Keratinocyte (primary cell): ENCODE measurements around the gene PPM1M. TPM values are rescaled to one million over a fixed set of nuclear protein-coding genes. Genes with fewer than 3 reads are reported as not detected.

Experiments used
- DNase-seq: peaks from one replicate; pipeline ENCODE4 v3.0.0-alpha.2; 2011; ENCODE audit warnings: low read depth, missing footprints, low spot score
- FAIRE-seq: peaks from 2 replicates; lab custom pipeline; 2011; peaks lifted over from hg19 to GRCh38; lab: Jason Lieb, UNC
- H2AFZ ChIP-seq: 2 replicates; pipeline ENCODE4 v1.6.0; 2012; ENCODE audit warnings: low read length, control low read depth, inconsistent platforms; ENCODE audit not compliant: control insufficient read depth
- H3K27ac ChIP-seq: 2 replicates; pipeline ENCODE4 v1.5.1; 2011; ENCODE audit warnings: low read length; ENCODE audit not compliant: control insufficient read depth, insufficient read depth
- H3K27me3 ChIP-seq: 3 replicates; pipeline ENCODE4 v1.6.0; 2011; ENCODE audit warnings: low read length; ENCODE audit not compliant: control insufficient read depth, insufficient read depth; ENCODE audit errors: extremely low read depth
- H3K36me3 ChIP-seq, 2 experiments: 2 replicates in 1 of 2; 3 replicates in 1 of 2; pipeline ENCODE4 v1.5.1; 2011; ENCODE audit warnings: low read length in 2 of 2, mild to moderate bottlenecking in 1 of 2; ENCODE audit not compliant: control insufficient read depth in 2 of 2, insufficient read depth in 2 of 2; ENCODE audit errors: extremely low read depth in 1 of 2
- H3K4me1 ChIP-seq: 3 replicates; pipeline ENCODE4 v1.5.1; 2011; ENCODE audit warnings: low read length; ENCODE audit not compliant: control insufficient read depth, insufficient read depth; ENCODE audit errors: extremely low read depth
- H3K4me2 ChIP-seq: 3 replicates; pipeline ENCODE4 v1.6.0; 2011; ENCODE audit warnings: low read depth, low read length; ENCODE audit not compliant: control insufficient read depth, insufficient read depth; ENCODE audit errors: extremely low read depth
- H3K4me3 ChIP-seq, 3 experiments: fragments of 200-600 bp in 1 of 3; sonication (generic) in 1 of 3; 2 replicates in 2 of 3; 3 replicates in 1 of 3; pipeline ENCODE4 v1.5.1; 2011 to 2016; ENCODE audit warnings: low read length in 3 of 3, mild to moderate bottlenecking in 3 of 3, control low read depth in 2 of 3, inconsistent platforms in 1 of 3, low read depth in 1 of 3, mixed read lengths in 1 of 3, mixed run types in 1 of 3, moderate library complexity in 1 of 3; ENCODE audit not compliant: control insufficient read depth in 2 of 3, insufficient read depth in 2 of 3; ENCODE audit errors: extremely low read depth in 1 of 3
- H3K79me2 ChIP-seq: 2 replicates; pipeline ENCODE4 v1.6.0; 2012; ENCODE audit warnings: low read length; ENCODE audit not compliant: control insufficient read depth, insufficient read depth
- H3K9ac ChIP-seq: 3 replicates; pipeline ENCODE4 v1.6.0; 2011; ENCODE audit warnings: low read length; ENCODE audit not compliant: control insufficient read depth, insufficient read depth; ENCODE audit errors: extremely low read depth
- H3K9me1 ChIP-seq: 3 replicates; pipeline ENCODE4 v1.6.0; 2011; ENCODE audit warnings: low read length; ENCODE audit not compliant: control insufficient read depth, insufficient read depth; ENCODE audit errors: extremely low read depth
- H3K9me3 ChIP-seq: 2 replicates; pipeline ENCODE4 v1.5.1; 2012; ENCODE audit warnings: low read depth, low read length; ENCODE audit not compliant: control insufficient read depth
- H4K20me1 ChIP-seq: 3 replicates; pipeline ENCODE4 v1.6.0; 2011; ENCODE audit warnings: low read length; ENCODE audit not compliant: control insufficient read depth, insufficient read depth; ENCODE audit errors: extremely low read depth
- EZH2 ChIP-seq: IDR thresholded peaks from one replicate; pipeline ENCODE4 v1.6.1; 2012; ENCODE audit warnings: inconsistent platforms, mild to moderate bottlenecking, low read length, moderate library complexity
- dilution Hi-C: fragments of 300-500 bp; cut with MboI; formaldehyde crosslinking; loops from one replicate; pipeline ENCODE4 v1.7.0; 2020; ENCODE audit warnings: low sequenced_read_pairs; ENCODE audit not compliant: extremely low pct_ligation_motif_present
- polyA plus RNA-seq, 5 experiments: library from polyadenylated mRNA; depleted of rRNA in 3 of 5; stranded (reverse) in 3 of 5; stranded (forward) in 1 of 5; unstranded in 1 of 5; fragments of >200 nt; gene quantifications; 1 replicate in 1 of 5; 2 replicates in 3 of 5; 3 replicates in 1 of 5; pipeline versions ENCODE4 v1.2.1 to v1.2.3, GENCODE V29; 2011 to 2012; ENCODE audit warnings: missing spikeins in 2 of 5, low read depth in 1 of 5, low replicate concordance in 1 of 5
- TF ChIP-seq, protein P1 (sequence below), 3 experiments: IDR thresholded peaks in 1 of 3; conservative IDR thresholded peaks in 1 of 3; optimal IDR thresholded peaks in 1 of 3; 2 replicates in 2 of 3; 3 replicates in 1 of 3; pipeline versions ENCODE3 to v1.5.1; 2011; ENCODE audit warnings: low read length in 3 of 3, mild to moderate bottlenecking in 3 of 3, moderate library complexity in 2 of 3, control low read depth in 1 of 3, inconsistent platforms in 1 of 3; ENCODE audit not compliant: insufficient read depth in 2 of 3; ENCODE audit errors: extremely low read depth in 1 of 3

Gene PPM1M
- polyA plus RNA-seq, 1 donor (not counting 4 experiments of a cell fraction or from before 2014, with no cell fraction given): 6.4 TPM

DNA sequence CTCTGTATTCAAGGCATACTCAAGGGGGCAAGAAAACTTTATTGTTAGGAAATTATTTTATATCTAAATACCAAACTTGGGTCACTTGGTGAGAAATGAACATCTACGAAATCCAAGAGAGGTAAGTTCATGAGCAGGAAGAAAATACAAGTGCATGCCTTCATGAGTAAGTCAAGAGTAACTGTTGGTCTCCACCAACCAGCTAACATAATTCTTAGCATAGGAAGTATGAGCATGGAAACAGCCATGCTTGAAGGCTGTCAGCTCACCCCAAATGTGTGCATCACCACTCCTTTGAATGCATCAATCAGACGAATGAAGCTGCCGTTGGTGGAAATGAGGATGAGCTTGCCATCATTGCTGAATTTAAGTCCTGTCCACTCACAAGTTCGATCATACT lies 13.9 kb downstream of the PPM1M start:
- FAIRE-seq (no peak), DNase-seq (no peak)
- H4K20me1 ChIP-seq: peaks cover 2% of the 10 kb centered on the region
- no peaks in the 10 kb centered on the region for H3K27me3 ChIP-seq
- H3K4me2 ChIP-seq: no peak overlapping the region
- no peak overlapping the region for H3K4me3 ChIP-seq
- H3K9me3 ChIP-seq: no peaks in the 10 kb centered on the region
- H3K9me1 ChIP-seq: no peaks in the 10 kb centered on the region
- no peaks in the 10 kb centered on the region for H3K4me1 ChIP-seq
- H3K36me3 ChIP-seq: peaks cover 43 to 57% of the 10 kb centered on the region in 2 experiments
- TF ChIP-seq, protein P1, sequence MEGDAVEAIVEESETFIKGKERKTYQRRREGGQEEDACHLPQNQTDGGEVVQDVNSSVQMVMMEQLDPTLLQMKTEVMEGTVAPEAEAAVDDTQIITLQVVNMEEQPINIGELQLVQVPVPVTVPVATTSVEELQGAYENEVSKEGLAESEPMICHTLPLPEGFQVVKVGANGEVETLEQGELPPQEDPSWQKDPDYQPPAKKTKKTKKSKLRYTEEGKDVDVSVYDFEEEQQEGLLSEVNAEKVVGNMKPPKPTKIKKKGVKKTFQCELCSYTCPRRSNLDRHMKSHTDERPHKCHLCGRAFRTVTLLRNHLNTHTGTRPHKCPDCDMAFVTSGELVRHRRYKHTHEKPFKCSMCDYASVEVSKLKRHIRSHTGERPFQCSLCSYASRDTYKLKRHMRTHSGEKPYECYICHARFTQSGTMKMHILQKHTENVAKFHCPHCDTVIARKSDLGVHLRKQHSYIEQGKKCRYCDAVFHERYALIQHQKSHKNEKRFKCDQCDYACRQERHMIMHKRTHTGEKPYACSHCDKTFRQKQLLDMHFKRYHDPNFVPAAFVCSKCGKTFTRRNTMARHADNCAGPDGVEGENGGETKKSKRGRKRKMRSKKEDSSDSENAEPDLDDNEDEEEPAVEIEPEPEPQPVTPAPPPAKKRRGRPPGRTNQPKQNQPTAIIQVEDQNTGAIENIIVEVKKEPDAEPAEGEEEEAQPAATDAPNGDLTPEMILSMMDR (optimal IDR thresholded peaks at IDR 0.05 in 1 of 3, IDR thresholded peaks at IDR 0.05 in 1 of 3, conservative IDR thresholded peaks at IDR 0.05 in 1 of 3; ENCODE audit: extremely low read depth in 1 of 3, insufficient read depth in 2 of 3, low read length in 3 of 3): no peak
- TF ChIP-seq EZH2: no peak
- H3K9ac ChIP-seq: no peak overlapping the region
- H3K27ac ChIP-seq: no peak overlapping the region
- dilution Hi-C loops: no loop called here
- peaks cover 36% of the 10 kb centered on the region for H3K79me2 ChIP-seq
- H2AFZ ChIP-seq: no peak overlapping the region

GRCh38 chr3:52262447-52262846 lies 16.9 kb downstream of the PPM1M start:
- peaks cover 28 to 58% of the 10 kb centered on the region in 2 experiments for H3K36me3 ChIP-seq
- dilution Hi-C loops: no loop called here
- H3K9me1 ChIP-seq: no peaks in the 10 kb centered on the region
- no peaks in the 10 kb centered on the region for H3K9me3 ChIP-seq
- no peak overlapping the region for H2AFZ ChIP-seq
- H3K27ac ChIP-seq: no peak overlapping the region
- H3K4me3 ChIP-seq: no peak overlapping the region
- H3K4me2 ChIP-seq: no peak overlapping the region
- no peaks in the 10 kb centered on the region for H3K27me3 ChIP-seq
- FAIRE-seq (no peak), DNase-seq (no peak)
- peaks cover 7% of the 10 kb centered on the region for H4K20me1 ChIP-seq
- no peak for TF ChIP-seq EZH2
- TF ChIP-seq, protein P1 (optimal IDR thresholded peaks at IDR 0.05 in 1 of 3, IDR thresholded peaks at IDR 0.05 in 1 of 3, conservative IDR thresholded peaks at IDR 0.05 in 1 of 3; ENCODE audit: extremely low read depth in 1 of 3, insufficient read depth in 2 of 3, low read length in 3 of 3): no peak
- H3K4me1 ChIP-seq: no peaks in the 10 kb centered on the region
- H3K9ac ChIP-seq: no peak overlapping the region
- peaks cover 56% of the 10 kb centered on the region for H3K79me2 ChIP-seq
